Measurements from ENCODE around the gene LDB2.

LDB2 gene

GRCh38 chr4:16843831-16844508 is 54.5 kb downstream of the LDB2 start:
- peak; percentile 52 for DNase-seq (ENCODE audit: low spot score)

GRCh38 chr4:16838226-16838875 is 60.1 kb downstream of the LDB2 start:
- no peak for DNase-seq (ENCODE audit: low spot score)

DNA sequence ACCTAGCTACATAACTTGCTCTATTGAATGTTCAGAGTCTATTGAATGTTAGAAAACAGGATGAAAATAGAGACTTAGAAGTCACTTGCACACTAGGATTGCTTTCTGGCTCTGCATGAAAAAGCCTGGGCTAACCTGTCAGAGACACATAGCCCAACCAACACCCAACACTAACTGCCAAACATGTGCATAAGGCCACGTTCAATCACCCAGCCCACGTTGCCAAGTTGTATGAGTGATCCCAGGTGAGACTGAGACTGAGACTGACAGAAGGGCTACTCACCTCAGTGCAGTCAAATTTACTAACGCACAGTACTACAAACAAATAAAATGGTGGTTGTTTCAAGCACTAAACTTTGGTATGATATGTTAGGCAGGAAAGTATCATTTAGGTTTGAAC is 61.0 kb downstream of the LDB2 start:
- DNase-seq (ENCODE audit: low spot score) = no peak

DNA sequence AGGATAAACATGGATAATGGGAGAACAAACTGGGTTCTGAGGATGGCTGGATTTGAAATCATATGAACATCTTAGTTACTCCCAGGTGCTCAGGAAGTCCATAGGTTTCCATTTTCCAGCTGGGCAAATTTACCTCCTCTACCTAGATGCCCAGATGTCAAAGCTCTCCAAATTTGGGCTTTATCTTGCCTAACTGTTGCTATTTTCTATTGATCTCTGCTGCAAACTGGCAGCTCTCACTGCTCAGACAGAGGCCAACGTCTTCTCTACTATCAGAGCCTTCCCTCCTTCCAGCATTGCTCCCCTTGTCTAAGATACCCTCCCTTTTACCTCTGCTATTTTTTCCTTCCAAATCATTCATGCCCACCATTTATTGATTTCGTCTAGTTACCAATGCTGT is 62.1 kb downstream of the LDB2 start:
- no peak for DNase-seq (ENCODE audit: low spot score)

DNA sequence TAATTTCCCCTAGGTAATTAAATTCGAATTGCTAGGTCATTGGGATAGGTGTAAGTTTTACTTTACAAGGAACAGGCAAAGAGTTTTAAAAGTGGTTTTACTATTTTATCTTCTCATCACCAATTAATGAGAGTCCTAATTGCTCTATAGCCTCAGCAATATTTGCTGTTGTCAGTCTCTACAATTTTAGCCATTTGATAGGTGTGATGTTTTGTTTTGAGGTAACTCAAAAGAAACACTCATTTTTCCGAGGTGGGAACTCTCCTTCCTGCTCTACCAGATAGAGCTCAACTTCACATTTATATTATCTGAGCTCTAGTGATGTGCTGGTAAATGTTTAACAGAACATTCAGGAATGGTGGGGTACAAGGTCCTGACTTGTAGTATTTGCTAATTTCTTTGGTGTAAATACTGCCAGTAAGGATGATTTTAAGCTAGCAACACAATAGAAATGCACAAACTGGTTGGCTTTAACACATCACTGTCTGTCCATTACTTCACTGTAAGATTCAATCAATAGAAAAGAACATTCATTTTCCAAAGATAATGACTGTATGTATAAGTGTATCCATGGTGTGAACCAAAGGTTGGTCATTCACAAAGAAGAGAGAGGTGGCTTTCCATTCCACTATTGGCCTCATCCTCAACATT is 62.7 kb downstream of the LDB2 start:
- no peak for DNase-seq (ENCODE audit: low spot score)

GRCh38 chr4:16834814-16835213 is 63.6 kb downstream of the LDB2 start:
- DNase-seq (ENCODE audit: low spot score) = no peak

DNA sequence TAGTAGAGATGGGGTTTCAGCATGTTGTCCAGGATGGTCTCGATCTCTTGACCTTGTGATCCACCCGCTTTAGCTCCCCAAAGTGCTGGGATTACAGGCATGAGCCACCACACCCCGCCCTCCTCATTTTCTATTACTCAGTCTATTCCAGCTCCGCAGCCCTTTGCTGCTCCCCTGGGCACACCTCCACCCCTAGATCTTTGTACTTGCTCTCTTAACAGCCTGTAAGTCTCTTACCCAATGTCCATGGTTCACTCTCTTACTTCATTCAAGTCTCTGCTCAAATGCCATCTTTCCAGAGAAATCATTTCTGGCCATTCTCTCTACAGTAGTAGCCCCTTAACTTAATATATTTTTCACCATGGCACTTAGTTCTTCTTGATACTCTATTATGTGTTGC is 64.7 kb downstream of the LDB2 start:
- DNase-seq (ENCODE audit: low spot score) = no peak

DNA sequence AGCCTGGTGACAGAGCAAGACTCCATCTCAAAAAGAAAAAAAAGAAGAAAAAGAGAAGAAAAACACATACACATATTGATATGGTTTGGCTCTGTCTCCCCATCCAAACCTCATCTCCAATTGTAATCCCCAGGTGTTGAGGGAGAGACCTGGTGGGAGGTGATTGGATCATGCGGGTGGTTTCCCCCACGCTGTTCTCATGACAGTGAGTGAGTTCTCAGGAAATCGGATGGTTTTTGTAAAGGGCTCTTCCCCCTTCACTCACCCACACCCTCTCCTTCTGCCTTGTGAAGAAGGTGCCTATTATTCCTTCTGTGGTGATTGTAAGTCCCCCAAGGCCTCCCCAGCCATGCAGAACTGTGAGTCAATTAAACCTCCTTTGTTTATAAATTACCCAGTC is 68.4 kb downstream of the LDB2 start:
- no peak for DNase-seq (ENCODE audit: low spot score)

- DNase-seq (ENCODE audit: low spot score) = no peak
Observed at GRCh38 chr4:16827794-16828724, 70.4 kb downstream of the LDB2 start.

GRCh38 chr4:16827045-16827444 is 71.4 kb downstream of the LDB2 start:
- no peak for DNase-seq (ENCODE audit: low spot score)

- no peak for DNase-seq (ENCODE audit: low spot score)
Observed at GRCh38 chr4:16826406-16826910, 72.0 kb downstream of the LDB2 start.

- DNase-seq (ENCODE audit: low spot score) = no peak
Observed at GRCh38 chr4:16824278-16824806, 74.1 kb downstream of the LDB2 start.

DNA sequence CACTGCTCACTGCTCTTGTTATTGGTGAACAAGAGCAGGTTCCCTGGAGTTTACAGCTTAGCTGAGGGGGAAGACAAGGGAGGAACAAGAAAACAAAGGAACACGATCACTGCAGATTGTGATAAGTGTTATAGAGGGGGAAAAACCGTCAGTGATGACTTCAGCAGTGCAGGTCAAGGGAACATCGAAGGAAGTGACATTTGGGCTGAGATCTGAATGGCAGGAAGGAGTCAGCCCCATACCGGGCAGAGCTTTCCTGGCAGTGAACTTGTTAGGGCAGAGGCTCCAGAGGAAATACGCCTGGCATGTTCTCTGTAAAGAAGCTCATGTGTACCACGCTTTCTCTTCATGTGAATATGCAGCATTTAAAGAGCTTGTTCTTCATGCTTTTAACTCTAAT is 78.1 kb downstream of the LDB2 start:
- DNase-seq (ENCODE audit: low spot score) = no peak

DNA sequence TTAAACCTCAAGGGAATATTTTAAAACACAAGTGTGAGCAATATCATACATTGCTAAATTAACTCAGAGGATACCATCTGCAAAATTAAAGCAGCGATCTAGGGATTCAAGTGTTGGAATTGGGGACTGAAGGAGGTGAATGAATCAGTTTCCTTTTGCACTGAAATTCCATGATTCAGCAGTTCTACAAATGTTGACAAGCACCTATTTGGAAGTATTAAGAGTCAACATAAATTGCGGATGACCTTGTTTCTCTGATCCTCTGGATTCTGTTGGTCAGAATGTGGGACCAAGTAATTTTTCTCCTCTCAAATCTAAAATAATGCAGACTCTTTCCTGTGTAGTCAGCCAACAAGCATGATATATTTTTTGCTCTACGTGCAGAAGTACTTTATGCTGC is 78.8 kb downstream of the LDB2 start:
- no peak for DNase-seq (ENCODE audit: low spot score)

GRCh38 chr4:16818005-16818404 is 80.4 kb downstream of the LDB2 start:
- DNase-seq (ENCODE audit: low spot score) = no peak

- DNase-seq (ENCODE audit: low spot score) = no peak
Observed at GRCh38 chr4:16817286-16817685, 81.2 kb downstream of the LDB2 start.

- no peak for DNase-seq (ENCODE audit: low spot score)
Observed at GRCh38 chr4:16814361-16814760, 84.1 kb downstream of the LDB2 start.

DNA sequence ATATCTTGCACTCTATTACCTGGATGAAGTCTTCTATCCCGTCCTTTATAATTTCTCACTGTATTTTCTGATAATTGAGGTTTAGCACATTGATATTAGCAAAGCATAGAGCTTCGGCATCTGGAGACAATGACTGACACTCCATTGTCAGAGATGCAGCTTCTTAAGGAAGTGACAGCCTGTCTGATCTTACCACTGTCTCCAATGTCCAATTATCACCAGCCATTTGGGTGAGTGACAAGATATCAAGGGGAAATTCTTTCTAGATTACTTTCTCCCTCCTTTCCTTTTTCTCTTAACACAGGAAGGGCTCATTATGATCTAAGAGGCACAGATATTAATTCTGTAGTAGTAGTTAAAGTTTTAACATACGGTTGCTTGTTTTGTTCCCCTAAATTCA is 86.4 kb downstream of the LDB2 start:
- DNase-seq (ENCODE audit: low spot score) = no peak

GRCh38 chr4:16809943-16810342 is 88.5 kb downstream of the LDB2 start:
- no peak for DNase-seq (ENCODE audit: low spot score)

DNA sequence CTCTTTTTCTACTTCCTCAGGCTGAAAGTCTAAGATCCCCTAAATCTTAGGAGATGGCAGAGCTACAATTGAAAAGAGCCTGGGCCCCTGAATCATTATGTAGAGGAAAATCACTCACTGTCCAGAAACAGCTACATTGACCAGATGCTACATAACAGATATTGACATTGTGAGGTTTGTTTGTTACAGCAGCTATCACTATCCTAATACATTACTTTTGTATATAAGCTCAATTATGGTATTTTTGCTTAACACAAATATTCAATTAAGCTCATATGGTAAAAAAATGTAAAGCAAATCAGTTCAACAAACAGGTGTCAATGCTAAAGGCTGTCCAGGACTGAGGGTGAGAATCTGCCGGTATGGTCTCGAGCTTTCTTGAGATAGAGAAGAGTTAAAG is 89.4 kb downstream of the LDB2 start:
- DNase-seq (ENCODE audit: low spot score) = no peak

DNA sequence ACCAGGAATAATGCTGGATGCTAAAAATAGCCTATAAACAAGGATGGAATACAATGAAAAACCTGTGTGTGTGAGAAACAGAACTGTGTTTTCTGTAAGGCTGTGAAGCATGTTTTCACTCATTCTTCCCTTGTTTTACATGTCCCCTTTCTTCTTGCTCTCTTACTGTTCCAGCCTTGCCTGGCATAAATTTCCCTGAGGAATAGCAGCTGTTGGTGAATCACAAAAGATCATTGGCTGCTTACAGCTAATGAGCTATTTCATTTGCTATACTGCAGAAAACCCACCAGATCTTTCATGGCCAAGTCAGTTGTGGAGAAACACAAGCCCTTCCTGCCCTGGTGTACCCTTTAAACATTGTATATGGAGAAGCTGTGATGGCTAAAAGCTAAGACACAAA is 91.1 kb downstream of the LDB2 start:
- no peak for DNase-seq (ENCODE audit: low spot score)

DNA sequence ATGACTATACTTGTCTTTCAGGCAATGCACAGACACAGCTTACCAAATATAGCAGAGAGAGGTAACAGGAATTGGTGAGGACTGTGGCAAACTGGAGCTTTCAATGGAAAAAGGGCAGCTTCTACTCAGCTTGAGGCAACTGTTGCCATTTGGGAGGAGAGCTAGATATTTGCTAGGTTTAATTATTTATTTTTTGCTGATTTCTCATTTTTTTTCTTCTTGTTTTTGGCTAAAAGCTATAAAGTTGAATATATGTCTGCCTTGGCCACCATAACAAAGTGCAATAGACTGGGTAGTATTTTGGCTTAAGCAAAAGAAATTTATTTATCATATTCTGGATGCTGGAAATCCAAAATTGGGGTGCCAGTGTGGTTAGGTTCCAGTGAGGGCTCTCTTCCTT is 93.9 kb downstream of the LDB2 start:
- no peak for DNase-seq (ENCODE audit: low spot score)

All from SW480 (cell line).